ENCODE results near the gene TAP1. TPM values are rescaled to one million over a fixed set of nuclear protein-coding genes. Genes with fewer than 3 reads are reported as not detected.

The TAP1 gene
- total RNA-seq, 4 donors from 2014 or later: 25.6 to 136 (median 107) TPM

GRCh38 chr6:32867554-32868256 lies 14.2 kb upstream of the TAP1 start:
- H3K27me3 ChIP-seq: no peaks in the 10 kb centered on the region
- peaks cover 0 to 19% (median 6%) of the 10 kb centered on the region in 4 donors for H3K4me1 ChIP-seq
- no peak overlapping the region for H3K4me3 ChIP-seq
- peak in 1 of 3 donors; percentile 70 for DNase-seq
- no peaks in the 10 kb centered on the region for H3K36me3 ChIP-seq
- no peaks in the 10 kb centered on the region for H3K9me3 ChIP-seq
- TF ChIP-seq POLR2A (IDR thresholded peaks at IDR 0.05) (no peak), CTCF (IDR thresholded peaks at IDR 0.05) (no peak)
- peak overlapping the region; percentile 48 to 74 (median 56) for H3K27ac ChIP-seq

DNA sequence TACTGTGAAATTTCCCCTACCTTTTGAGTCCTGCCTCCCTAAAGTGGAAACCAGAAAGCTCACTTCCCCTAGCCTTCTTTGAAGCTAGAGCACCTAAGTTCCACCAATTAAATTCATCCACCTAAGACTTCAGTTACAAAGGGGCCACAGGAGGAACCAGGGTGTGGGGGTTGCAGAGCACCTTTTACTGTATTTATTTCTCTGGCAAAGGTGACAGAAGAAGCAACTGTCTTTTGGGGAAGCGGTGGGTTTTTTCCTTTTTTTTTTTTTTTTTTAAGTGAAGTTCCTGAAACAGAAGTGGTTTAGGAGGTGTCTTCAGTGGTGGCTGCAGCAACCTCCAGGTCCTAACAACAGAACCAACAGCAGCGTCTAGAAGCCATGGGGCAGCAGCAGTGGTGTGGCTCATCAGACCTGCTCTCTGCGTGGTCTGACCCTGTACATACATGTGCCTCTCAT lies 13.5 kb upstream of the TAP1 start:
- Histone ChIP-seq H3K4me3 (no peak overlapping the region), H3K9me3 (no peaks in the 10 kb centered on the region), H3K36me3 (no peaks in the 10 kb centered on the region), H3K4me1 (peaks cover 0 to 19% (median 6%) of the 10 kb centered on the region in 4 donors), H3K27ac (peak overlapping the region; percentile 48 to 74 (median 56)), H3K27me3 (no peaks in the 10 kb centered on the region)
- peak in 1 of 3 donors; percentile 62 for DNase-seq
- TF ChIP-seq CTCF (IDR thresholded peaks at IDR 0.05): no peak
- no peak for TF ChIP-seq POLR2A (IDR thresholded peaks at IDR 0.05)

DNA sequence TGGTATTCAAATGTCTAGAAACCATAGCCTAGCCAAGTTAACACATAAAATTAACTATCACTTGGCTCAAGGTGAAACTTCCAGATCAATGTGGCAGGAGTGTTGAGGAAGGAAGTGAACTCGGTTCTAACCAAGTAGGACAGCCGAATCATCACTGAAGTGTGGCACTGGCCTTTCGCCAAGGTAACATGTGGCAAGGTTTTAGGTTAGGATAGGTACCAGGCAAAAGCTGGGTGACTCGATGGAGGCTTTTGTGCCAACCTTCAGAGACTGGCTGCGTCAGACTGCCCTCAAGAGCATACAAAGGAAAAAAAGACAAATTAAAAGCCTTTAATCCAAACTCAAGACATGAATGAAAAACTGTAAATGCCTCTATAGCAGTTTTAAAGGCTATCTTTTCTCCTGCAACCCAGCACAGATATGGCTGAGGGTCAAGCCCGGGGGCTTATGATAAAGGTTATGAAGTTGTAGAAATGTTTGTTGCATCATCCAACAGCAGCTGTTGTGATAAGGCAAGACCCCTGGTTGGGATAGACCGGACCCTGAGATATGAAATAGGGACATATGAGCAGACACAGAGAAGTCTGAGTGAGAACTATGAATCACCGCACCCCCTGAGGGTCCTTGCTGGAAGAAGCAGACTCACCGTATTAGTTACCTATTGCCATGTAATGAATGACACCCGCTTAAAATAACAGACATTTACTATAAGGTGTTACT lies 12.4 kb upstream of the TAP1 start:
- Histone ChIP-seq H3K4me3 (no peak overlapping the region), H3K9me3 (no peaks in the 10 kb centered on the region), H3K4me1 (peaks cover 0 to 25% (median 6%) of the 10 kb centered on the region in 4 donors), H3K27me3 (no peaks in the 10 kb centered on the region), H3K27ac (no peak overlapping the region), H3K36me3 (peaks cover 0 to 4% (median 0%) of the 10 kb centered on the region in 3 donors)
- TF ChIP-seq POLR2A (IDR thresholded peaks at IDR 0.05): no peak
- TF ChIP-seq CTCF (IDR thresholded peaks at IDR 0.05): no peak
- DNase-seq: no peak

GRCh38 chr6:32862725-32863124 lies 9.2 kb upstream of the TAP1 start:
- DNase-seq: no peak
- Histone ChIP-seq H3K27me3 (no peaks in the 10 kb centered on the region), H3K36me3 (peaks cover 0 to 30% (median 0%) of the 10 kb centered on the region in 3 donors), H3K4me3 (no peak overlapping the region), H3K4me1 (peaks cover 0 to 15% (median 4%) of the 10 kb centered on the region in 4 donors), H3K9me3 (no peaks in the 10 kb centered on the region), H3K27ac (no peak overlapping the region)
- TF ChIP-seq CTCF (IDR thresholded peaks at IDR 0.05) (no peak), POLR2A (IDR thresholded peaks at IDR 0.05) (no peak)

- H3K27ac ChIP-seq: peak overlapping the region in 1 of 4 donors; percentile 17
- peaks cover 0 to 40% (median 0%) of the 10 kb centered on the region in 3 donors for H3K36me3 ChIP-seq
- H3K4me1 ChIP-seq: peaks cover 0 to 12% (median 0%) of the 10 kb centered on the region in 4 donors
- no peaks in the 10 kb centered on the region for H3K27me3 ChIP-seq
- no peak for DNase-seq
- H3K4me3 ChIP-seq: no peak overlapping the region
- H3K9me3 ChIP-seq: no peaks in the 10 kb centered on the region
- no peak for TF ChIP-seq POLR2A (IDR thresholded peaks at IDR 0.05)
- TF ChIP-seq CTCF (IDR thresholded peaks at IDR 0.05): no peak
Observed at GRCh38 chr6:32860674-32861073, 7.2 kb upstream of the TAP1 start.
